ENCODE measurements around the gene SLIT3.

The SLIT3 gene

GRCh38 chr5:168672888-168673287 lies 628.1 kb downstream of the SLIT3 start:
- peaks cover 9 to 18% of the 10 kb centered on the region in 2 donors for H3K36me3 ChIP-seq (ENCODE audit: control insufficient read depth in 2 of 2, insufficient read depth in 2 of 2, low read length in 2 of 2)
- H3K4me1 ChIP-seq (ENCODE audit: control insufficient read depth, insufficient read depth, low read length) = no peaks in the 10 kb centered on the region
- no peak overlapping the region for H3K9ac ChIP-seq (ENCODE audit: low read length in 2 of 2)
- no peak overlapping the region for H3K27ac ChIP-seq (ENCODE audit: low read length)
- H3K9me3 ChIP-seq (ENCODE audit: control insufficient read depth in 2 of 2, low read length in 2 of 2) = no peaks in the 10 kb centered on the region
- H3K4me3 ChIP-seq (ENCODE audit: low read length in 2 of 2) = no peak overlapping the region
- no peaks in the 10 kb centered on the region for H3K27me3 ChIP-seq (ENCODE audit: control insufficient read depth in 1 of 2, insufficient read depth in 2 of 2, low read length in 2 of 2)

- peaks cover 12 to 18% of the 10 kb centered on the region in 2 donors for H3K36me3 ChIP-seq (ENCODE audit: control insufficient read depth in 2 of 2, insufficient read depth in 2 of 2, low read length in 2 of 2)
- no peak overlapping the region for H3K27ac ChIP-seq (ENCODE audit: low read length)
- H3K9me3 ChIP-seq (ENCODE audit: control insufficient read depth in 2 of 2, low read length in 2 of 2) = no peaks in the 10 kb centered on the region
- no peaks in the 10 kb centered on the region for H3K4me1 ChIP-seq (ENCODE audit: control insufficient read depth, insufficient read depth, low read length)
- no peaks in the 10 kb centered on the region for H3K27me3 ChIP-seq (ENCODE audit: control insufficient read depth in 1 of 2, insufficient read depth in 2 of 2, low read length in 2 of 2)
- H3K4me3 ChIP-seq (ENCODE audit: low read length in 2 of 2) = no peak overlapping the region
- no peak overlapping the region for H3K9ac ChIP-seq (ENCODE audit: low read length in 2 of 2)
These were observed 628.9 kb downstream of the SLIT3 start for GRCh38 chr5:168672016-168672415.

- Histone ChIP-seq H3K27me3 (ENCODE audit: control insufficient read depth in 1 of 2, insufficient read depth in 2 of 2, low read length in 2 of 2) (no peaks in the 10 kb centered on the region), H3K27ac (ENCODE audit: low read length) (no peak overlapping the region), H3K9me3 (ENCODE audit: control insufficient read depth in 2 of 2, low read length in 2 of 2) (no peaks in the 10 kb centered on the region), H3K4me1 (ENCODE audit: control insufficient read depth, insufficient read depth, low read length) (no peaks in the 10 kb centered on the region), H3K36me3 (ENCODE audit: control insufficient read depth in 2 of 2, insufficient read depth in 2 of 2, low read length in 2 of 2) (peaks cover 10 to 22% of the 10 kb centered on the region in 2 donors), H3K9ac (ENCODE audit: low read length in 2 of 2) (no peak overlapping the region), H3K4me3 (ENCODE audit: low read length in 2 of 2) (no peak overlapping the region)
These were observed 629.9 kb downstream of the SLIT3 start for GRCh38 chr5:168670881-168671575.

DNA sequence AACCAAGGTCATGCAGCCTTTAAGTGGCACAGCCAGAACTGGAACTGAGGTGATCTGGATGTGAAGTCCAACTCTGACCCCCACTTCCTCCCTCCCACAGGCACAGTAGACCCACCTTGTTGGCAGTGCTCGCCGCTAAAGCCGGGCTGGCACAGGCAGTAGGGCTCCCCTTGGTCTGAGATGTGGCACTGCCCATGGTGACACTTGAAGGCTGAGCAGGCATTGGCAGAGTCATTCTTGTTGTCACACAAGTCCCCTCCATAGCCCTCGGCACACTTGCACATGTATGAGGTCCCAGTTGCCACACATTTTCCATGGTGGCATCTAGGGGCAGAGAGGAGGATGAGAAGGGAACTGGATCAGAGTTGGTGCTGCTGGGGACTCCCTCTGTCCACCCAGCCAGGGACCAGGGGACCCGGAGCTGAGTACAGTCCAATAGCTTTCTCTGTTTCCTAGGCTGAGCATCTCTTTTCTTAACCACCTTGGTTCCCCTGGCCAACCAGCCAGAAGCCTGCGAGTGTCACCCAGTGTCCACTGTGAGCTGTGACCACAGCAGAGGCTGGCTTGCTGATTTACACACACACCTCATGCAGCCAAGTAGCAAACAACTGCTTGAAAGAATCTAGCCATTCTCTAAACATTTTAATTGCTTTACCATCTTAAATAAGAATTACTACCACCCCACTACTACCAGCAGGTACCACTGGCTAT lies 631.1 kb downstream of the SLIT3 start:
- Histone ChIP-seq H3K4me1 (ENCODE audit: control insufficient read depth, insufficient read depth, low read length) (no peaks in the 10 kb centered on the region), H3K27ac (ENCODE audit: low read length) (no peak overlapping the region), H3K9me3 (ENCODE audit: control insufficient read depth in 2 of 2, low read length in 2 of 2) (no peaks in the 10 kb centered on the region), H3K9ac (ENCODE audit: low read length in 2 of 2) (no peak overlapping the region), H3K27me3 (ENCODE audit: control insufficient read depth in 1 of 2, insufficient read depth in 2 of 2, low read length in 2 of 2) (no peaks in the 10 kb centered on the region), H3K4me3 (ENCODE audit: low read length in 2 of 2) (no peak overlapping the region), H3K36me3 (ENCODE audit: control insufficient read depth in 2 of 2, insufficient read depth in 2 of 2, low read length in 2 of 2) (peaks cover 12 to 25% of the 10 kb centered on the region in 2 donors)

GRCh38 chr5:168669156-168669555 lies 631.8 kb downstream of the SLIT3 start:
- no peak overlapping the region for H3K27ac ChIP-seq (ENCODE audit: low read length)
- no peaks in the 10 kb centered on the region for H3K4me1 ChIP-seq (ENCODE audit: control insufficient read depth, insufficient read depth, low read length)
- H3K9me3 ChIP-seq (ENCODE audit: control insufficient read depth in 2 of 2, low read length in 2 of 2) = no peaks in the 10 kb centered on the region
- peaks cover 12 to 25% of the 10 kb centered on the region in 2 donors for H3K36me3 ChIP-seq (ENCODE audit: control insufficient read depth in 2 of 2, insufficient read depth in 2 of 2, low read length in 2 of 2)
- H3K27me3 ChIP-seq (ENCODE audit: control insufficient read depth in 1 of 2, insufficient read depth in 2 of 2, low read length in 2 of 2) = no peaks in the 10 kb centered on the region
- H3K9ac ChIP-seq (ENCODE audit: low read length in 2 of 2) = no peak overlapping the region
- H3K4me3 ChIP-seq (ENCODE audit: low read length in 2 of 2) = no peak overlapping the region

- Histone ChIP-seq H3K9me3 (ENCODE audit: control insufficient read depth in 2 of 2, low read length in 2 of 2) (no peaks in the 10 kb centered on the region), H3K36me3 (ENCODE audit: control insufficient read depth in 2 of 2, insufficient read depth in 2 of 2, low read length in 2 of 2) (peaks cover 11 to 25% of the 10 kb centered on the region in 2 donors), H3K9ac (ENCODE audit: low read length in 2 of 2) (no peak overlapping the region), H3K4me3 (ENCODE audit: low read length in 2 of 2) (no peak overlapping the region), H3K4me1 (ENCODE audit: control insufficient read depth, insufficient read depth, low read length) (no peaks in the 10 kb centered on the region), H3K27me3 (ENCODE audit: control insufficient read depth in 1 of 2, insufficient read depth in 2 of 2, low read length in 2 of 2) (no peaks in the 10 kb centered on the region), H3K27ac (ENCODE audit: low read length) (no peak overlapping the region)
These were observed 632.9 kb downstream of the SLIT3 start for GRCh38 chr5:168668078-168668477.

GRCh38 chr5:168667301-168667840 lies 633.6 kb downstream of the SLIT3 start:
- H3K9ac ChIP-seq (ENCODE audit: low read length in 2 of 2) = no peak overlapping the region
- H3K4me3 ChIP-seq (ENCODE audit: low read length in 2 of 2) = no peak overlapping the region
- H3K36me3 ChIP-seq (ENCODE audit: control insufficient read depth in 2 of 2, insufficient read depth in 2 of 2, low read length in 2 of 2) = peaks cover 11 to 22% of the 10 kb centered on the region in 2 donors
- H3K27ac ChIP-seq (ENCODE audit: low read length) = no peak overlapping the region
- H3K9me3 ChIP-seq (ENCODE audit: control insufficient read depth in 2 of 2, low read length in 2 of 2) = no peaks in the 10 kb centered on the region
- no peaks in the 10 kb centered on the region for H3K4me1 ChIP-seq (ENCODE audit: control insufficient read depth, insufficient read depth, low read length)
- no peaks in the 10 kb centered on the region for H3K27me3 ChIP-seq (ENCODE audit: control insufficient read depth in 1 of 2, insufficient read depth in 2 of 2, low read length in 2 of 2)

DNA sequence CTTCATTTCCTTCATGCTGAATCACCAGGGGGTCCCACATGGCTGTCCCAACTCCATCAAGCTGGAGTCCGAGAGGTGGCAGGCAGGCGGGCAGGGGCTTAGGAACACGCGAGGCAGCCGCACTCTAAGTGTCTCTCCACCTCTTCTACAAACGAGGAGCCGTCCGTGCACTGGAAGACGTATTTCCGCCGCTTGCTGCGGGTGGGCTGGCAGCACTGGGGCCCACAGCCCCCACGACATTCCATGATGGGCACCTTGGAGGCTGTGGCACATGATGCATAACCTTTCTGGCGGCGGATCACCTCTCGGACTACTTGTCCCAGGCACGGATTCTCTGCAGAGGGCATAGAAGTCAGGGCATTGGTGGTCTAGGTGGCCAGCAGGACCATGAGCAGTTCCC lies 634.6 kb downstream of the SLIT3 start:
- H3K36me3 ChIP-seq (ENCODE audit: control insufficient read depth in 2 of 2, insufficient read depth in 2 of 2, low read length in 2 of 2) = peaks cover 12 to 22% of the 10 kb centered on the region in 2 donors
- H3K27me3 ChIP-seq (ENCODE audit: control insufficient read depth in 1 of 2, insufficient read depth in 2 of 2, low read length in 2 of 2) = no peaks in the 10 kb centered on the region
- no peaks in the 10 kb centered on the region for H3K4me1 ChIP-seq (ENCODE audit: control insufficient read depth, insufficient read depth, low read length)
- no peaks in the 10 kb centered on the region for H3K9me3 ChIP-seq (ENCODE audit: control insufficient read depth in 2 of 2, low read length in 2 of 2)
- no peak overlapping the region for H3K4me3 ChIP-seq (ENCODE audit: low read length in 2 of 2)
- H3K9ac ChIP-seq (ENCODE audit: low read length in 2 of 2) = no peak overlapping the region
- H3K27ac ChIP-seq (ENCODE audit: low read length) = no peak overlapping the region

DNA sequence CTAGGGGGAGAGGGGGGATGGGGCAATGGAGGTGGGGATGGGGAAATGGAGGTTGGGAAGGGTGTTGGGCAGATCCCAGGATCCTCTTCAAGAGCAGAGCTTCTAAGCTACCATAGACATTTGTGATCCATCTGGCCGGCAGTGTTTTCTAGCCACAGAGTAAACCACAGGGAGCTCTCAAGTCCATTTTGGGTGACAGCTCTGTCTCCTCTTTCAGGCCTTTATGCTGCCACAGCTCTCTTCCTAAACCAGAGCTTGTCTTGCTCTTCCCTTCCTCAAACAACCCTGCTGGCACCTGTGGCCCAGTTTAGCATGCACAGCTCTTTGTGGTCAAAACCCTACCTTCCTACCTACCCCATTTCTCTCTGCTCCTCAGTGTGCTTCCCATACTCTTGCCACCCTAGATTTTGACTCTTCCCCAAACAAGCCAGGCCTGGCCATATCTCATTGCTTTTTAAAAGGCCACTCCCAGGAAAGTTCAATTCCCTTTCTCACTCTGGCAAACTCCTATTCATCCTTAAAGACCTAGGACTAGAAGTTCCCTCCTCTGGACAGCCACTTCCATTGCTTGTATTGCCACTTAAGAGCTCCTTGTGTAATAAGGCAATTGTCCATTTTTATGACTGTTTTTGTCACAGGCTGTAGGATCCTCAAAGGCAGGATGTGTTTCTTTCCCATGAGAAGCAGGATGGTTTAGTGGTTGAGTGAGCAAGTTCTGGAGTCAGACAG lies 637.5 kb downstream of the SLIT3 start:
- H3K27me3 ChIP-seq (ENCODE audit: control insufficient read depth in 1 of 2, insufficient read depth in 2 of 2, low read length in 2 of 2) = no peaks in the 10 kb centered on the region
- H3K36me3 ChIP-seq (ENCODE audit: control insufficient read depth in 2 of 2, insufficient read depth in 2 of 2, low read length in 2 of 2) = peaks cover 6 to 10% of the 10 kb centered on the region in 2 donors
- H3K9ac ChIP-seq (ENCODE audit: low read length in 2 of 2) = no peak overlapping the region
- H3K4me1 ChIP-seq (ENCODE audit: control insufficient read depth, insufficient read depth, low read length) = no peaks in the 10 kb centered on the region
- H3K27ac ChIP-seq (ENCODE audit: low read length) = no peak overlapping the region
- H3K9me3 ChIP-seq (ENCODE audit: control insufficient read depth in 2 of 2, low read length in 2 of 2) = no peaks in the 10 kb centered on the region
- no peak overlapping the region for H3K4me3 ChIP-seq (ENCODE audit: low read length in 2 of 2)

- Histone ChIP-seq H3K9me3 (ENCODE audit: control insufficient read depth in 2 of 2, low read length in 2 of 2) (no peaks in the 10 kb centered on the region), H3K27me3 (ENCODE audit: control insufficient read depth in 1 of 2, insufficient read depth in 2 of 2, low read length in 2 of 2) (no peaks in the 10 kb centered on the region), H3K4me1 (ENCODE audit: control insufficient read depth, insufficient read depth, low read length) (no peaks in the 10 kb centered on the region), H3K4me3 (ENCODE audit: low read length in 2 of 2) (no peak overlapping the region), H3K9ac (ENCODE audit: low read length in 2 of 2) (no peak overlapping the region), H3K27ac (ENCODE audit: low read length) (no peak overlapping the region), H3K36me3 (ENCODE audit: control insufficient read depth in 2 of 2, insufficient read depth in 2 of 2, low read length in 2 of 2) (peaks cover 4 to 8% of the 10 kb centered on the region in 2 donors)
These were observed 639.1 kb downstream of the SLIT3 start for GRCh38 chr5:168661593-168662485.

Measured in stomach smooth muscle (tissue), 2 donors.